GM18868 (cell line): Measurements from ENCODE around the gene CORO2A.
A peak's percentile ranks its signal among the peaks of the same experiment; 100 is the strongest.
"Not testable (repeated sequence)": the region's sequence is repeated elsewhere in the genome, so short reads cannot be mapped to it uniquely, and the experiment has no call there.

Experiments used
- ATAC-seq: cut with Tn5 transposase; IDR thresholded peaks from one replicate; pipeline ENCODE4 v1.9.1; 2021; ENCODE audit warnings: mild to moderate bottlenecking, moderate library complexity; ENCODE audit not compliant: unreplicated experiment

Gene CORO2A

DNA sequence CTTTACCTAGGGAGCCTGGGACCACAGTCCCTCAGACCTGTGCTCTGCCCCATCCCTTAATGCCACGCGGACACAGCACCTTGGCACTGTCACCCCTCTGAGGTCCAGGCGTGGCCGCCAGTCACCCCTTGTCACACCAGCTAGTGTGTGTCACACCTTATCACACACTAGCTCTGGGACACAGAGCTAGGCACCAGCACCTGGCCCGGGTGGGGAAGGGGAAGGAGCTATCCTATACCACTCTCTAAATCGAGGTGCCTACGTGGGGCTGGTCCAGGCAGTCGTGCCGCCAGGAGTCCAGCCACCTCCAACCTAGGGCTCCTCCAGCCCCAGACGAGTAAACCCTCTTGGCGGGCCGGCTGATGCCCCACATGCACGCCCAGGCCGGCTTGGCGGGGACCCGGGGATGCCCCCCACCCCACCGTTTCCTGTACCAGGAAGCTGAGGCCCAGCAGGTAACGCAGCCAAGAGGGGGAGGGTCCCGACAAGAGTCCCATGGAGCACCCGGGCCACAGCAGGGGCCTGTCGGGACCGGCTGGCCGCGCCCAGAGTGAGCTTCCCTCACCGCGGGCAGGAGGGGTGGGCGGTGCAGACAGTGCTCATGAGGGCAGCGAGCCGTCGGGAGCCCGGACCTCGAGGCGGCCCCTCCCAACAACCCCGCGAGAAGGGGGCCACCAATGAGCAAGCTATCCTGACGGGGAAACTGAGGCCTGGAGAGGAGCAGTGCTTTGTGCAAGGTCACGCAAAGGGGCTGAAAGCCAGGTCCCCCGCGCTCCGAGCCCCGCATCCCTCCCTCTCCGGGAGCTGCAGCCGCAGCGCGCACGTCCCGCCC is 550 bp downstream of the CORO2A start:
- ATAC-seq: peak; percentile 7

DNA sequence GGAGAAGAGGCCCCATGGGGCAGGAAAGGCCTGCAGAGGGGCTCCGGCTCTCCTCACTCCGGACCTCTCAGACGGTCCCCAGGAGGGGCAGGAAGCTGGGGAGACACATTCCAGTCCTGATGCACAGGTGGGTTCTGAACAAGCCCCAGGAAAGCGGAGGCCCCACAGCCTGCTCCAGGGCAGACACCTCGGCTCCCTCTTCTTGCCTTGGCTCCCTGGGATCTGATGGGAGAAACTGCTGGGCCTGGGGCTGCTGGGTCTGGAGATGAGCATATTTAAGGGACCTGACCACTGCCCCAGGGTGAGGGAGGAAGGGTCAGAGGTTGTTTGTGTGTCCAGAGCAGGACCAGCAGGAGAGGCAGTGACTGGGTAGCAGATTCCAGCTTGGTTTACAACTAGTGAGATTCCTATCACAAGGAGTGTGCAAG is 1.2 kb downstream of the CORO2A start:
- no peak for ATAC-seq

DNA sequence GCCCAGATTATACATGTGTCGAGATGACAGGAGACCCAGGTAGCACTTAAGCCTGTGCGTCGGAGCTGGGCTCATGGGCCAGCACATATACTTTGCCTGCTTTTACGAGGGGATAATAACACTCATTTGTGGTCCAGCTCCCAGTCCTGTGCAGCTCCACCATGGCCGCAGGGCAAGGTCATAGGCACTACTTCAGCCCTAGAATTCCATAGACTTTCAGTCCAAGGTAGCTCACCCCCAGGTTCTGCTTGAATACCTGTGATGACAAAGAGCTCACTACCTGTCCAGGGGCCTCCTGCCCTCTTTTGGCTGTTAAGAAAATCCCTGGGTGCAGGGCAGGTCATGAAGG is 1.7 kb downstream of the CORO2A start:
- ATAC-seq: no peak

DNA sequence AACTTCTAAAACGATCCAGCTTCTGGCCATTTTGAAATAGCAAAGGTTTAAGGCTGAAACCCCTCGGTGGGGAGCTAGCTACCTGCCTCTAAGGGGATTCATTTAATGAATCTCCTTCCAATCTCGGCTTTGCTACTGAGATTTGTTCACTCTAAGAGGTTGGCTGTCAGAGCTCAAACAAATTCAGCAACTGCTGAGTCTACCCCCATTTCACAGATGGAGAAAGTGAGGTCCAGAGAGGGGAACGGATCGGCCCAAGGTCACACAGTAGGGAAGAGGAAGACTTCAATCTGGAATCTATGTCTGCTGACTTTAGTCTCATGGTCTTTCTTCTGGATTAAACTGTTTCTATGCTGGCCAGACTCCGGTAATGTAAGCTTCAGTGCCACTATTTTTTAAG is 3.0 kb downstream of the CORO2A start:
- no peak for ATAC-seq

DNA sequence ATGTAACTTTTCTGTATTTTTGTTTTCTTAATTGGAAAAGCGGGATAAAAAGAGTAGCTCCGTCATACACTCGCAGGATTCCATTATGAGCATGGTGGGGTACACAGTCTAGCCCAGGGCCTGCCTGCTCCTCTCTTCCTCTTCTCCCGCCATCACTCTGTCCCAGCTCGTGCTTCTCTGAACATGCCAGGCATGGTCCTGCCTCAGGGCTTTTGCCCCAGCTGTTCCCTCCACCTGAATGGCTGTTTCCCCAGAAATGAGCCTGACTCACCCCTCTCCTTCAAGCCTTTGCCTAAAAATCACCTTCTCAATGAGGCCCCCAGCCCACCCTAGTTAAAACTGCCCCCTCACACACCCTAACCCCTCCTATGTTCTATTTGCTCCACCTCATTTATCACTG is 4.5 kb downstream of the CORO2A start:
- ATAC-seq: no peak

DNA sequence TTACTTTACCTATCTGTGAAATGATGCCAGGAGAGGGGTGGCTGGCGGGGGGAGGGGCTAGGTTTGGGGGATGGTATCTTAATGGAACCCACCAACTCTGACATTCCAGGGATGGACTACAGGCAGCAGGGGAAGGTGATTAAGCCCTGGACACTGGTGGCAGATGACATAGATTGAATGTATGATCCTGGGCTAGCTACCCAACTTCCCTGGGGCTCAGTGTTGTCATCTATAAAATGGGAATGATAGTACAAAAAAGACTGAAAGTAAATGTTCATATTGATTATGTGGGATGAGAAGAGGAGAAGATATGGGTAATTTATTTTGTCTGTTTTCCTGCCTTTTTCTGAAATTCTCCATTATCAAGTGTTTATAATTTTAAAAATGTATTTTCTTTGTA is 6.2 kb downstream of the CORO2A start:
- no peak for ATAC-seq

DNA sequence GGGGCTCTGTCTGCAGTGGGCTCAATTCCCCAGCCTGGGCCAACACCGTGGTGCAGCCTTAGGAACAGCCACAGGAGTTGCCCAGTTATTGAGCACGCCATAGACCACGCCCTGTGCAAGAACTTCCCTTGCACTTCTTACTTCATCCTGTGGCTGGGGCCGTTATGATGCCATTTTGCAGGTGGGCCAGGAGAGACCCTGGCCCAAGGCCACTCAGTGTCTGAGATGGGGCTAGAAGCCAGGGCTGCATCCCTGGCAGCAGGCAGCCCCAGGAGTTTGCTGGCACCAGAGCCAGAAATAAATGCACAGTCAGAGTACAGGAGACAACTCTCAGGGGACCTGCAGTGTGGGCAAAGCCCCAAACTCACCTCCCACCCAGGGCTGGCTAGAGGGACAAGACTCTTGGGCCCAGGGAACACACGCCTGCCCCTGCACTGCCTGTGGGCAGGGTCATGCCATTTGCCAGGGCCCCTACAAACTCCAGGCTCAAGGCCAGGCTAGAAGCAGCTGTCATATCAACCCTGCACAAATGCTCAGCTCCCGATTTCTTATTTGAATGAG is 6.7 kb downstream of the CORO2A start:
- no peak for ATAC-seq

DNA sequence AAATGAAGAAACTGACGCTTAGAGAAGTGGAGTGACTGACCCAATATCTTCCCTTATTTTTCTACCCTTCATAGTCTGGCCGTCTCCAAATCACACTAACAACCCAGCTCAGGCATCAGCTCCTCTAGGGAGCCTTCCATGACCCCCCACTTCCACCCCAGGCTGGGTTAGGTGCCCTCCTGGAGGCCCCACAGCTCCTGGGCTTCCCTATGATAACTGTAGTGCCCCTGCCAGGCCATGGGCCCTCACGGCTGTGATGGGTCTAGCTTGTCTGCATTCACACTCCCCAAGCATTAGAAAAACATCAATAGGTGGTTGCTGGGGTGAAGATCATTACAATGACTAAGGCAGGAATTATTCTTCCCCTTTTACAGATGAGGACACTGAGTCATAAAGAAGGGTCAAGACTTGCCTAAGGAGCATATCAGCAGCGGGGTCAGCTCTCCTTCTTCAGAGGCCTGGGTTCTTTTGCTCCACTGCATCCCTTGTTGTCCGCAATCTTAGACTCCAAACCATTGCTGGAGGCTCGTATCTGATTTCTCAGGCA is 7.3 kb downstream of the CORO2A start:
- ATAC-seq: no peak

DNA sequence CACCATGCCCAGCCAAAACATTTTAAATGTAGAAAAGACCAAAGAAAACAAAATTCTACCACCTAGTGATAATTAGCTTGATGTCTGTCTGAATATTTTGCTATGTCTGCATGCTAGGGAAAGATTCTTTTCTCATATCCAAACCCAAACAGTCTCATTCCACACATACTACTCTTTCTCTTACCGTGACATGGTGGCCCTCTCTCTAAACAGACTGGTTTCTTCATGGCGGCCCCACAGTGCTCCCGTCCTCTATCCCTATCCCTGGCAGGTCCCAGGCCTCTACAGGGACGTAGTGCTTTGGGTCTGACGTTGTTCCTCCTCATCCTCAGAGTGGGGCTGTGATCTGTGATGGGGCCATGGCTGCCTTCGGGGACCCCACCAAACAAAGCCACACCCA is 8.1 kb downstream of the CORO2A start:
- no peak for ATAC-seq

DNA sequence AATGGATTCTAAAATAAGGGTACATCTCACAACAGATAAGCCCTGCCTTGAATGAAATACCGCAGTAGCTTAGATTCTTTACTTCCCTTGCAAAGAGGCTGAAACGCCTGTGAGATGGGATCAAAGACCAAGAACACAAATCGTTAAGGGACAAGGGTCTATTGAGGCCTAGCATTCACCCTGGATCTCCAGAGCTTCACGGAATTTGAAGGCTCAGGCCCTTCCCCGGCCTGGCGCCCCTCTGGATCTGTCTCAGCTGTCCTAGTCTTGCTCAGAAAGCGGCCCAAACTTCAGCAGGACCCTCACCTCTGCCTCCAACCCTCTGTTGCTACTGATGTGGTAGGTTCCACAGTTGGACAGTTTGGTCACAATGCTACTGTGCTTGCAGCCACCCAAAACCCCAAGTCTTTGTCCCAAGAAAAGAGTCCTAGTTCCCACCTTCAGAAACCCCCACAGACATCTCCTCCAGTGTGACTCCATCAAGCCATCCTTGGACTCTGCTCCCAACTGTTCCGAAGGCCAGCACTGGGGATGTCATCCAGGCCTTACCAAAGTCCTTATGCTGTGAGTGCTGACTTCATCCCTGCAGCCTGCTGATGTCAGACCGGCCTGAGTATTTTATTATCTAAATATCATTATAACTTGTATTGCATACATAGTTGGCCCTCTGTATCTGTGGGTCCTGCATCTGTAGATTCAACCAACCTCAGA is 9.4 kb downstream of the CORO2A start:
- no peak for ATAC-seq

DNA sequence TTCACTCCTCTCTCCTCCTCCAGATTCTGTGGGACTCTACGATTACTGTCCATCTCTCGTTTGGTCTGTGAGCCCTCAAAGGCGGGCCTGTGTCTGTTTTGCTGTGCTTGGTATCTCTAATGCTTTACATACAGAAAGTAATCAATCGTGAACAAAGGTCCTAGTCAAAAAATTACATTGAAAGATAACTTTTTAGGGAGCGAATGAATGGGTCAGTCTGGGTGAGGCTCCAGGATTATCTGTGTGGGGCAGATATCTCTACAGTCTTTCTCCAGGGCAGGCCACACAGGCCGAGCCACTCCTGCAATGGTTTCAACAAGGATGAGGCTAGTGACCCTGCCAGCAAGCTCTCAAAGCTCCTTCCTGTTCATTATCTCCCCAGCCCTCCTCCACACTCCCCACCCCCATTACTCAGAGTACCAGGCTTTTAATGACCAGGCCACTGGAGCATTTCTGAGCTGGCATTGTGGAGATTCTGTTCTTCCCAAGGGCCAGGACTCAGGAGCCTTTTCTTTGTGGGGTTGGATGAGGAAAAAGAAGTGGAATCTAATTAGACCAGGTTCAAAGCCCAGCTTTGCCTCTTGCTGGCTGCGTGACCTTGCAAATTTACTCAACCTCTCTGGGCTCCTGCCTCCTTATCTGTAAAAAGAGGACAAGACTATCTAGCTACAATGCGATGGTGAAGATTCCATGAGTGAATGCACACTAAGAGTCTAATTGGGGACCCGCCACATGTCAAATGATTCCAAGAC is 10.2 kb downstream of the CORO2A start:
- ATAC-seq: no peak

DNA sequence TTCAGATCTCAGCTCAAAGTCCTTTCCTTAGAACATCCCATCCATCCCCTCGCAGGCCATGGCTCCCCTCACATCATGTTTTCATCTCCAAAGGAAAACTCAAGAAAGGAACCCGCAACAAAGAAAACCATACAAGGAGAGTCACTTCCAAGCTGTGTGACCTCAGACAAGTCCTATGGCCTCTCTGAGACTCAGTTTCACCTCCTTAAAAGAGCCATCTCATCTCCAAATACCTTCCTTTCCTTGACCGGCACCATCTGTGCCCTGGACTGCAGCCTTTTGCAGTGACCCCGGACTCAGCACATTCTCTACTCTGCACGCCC is 10.7 kb downstream of the CORO2A start:
- no peak for ATAC-seq

DNA sequence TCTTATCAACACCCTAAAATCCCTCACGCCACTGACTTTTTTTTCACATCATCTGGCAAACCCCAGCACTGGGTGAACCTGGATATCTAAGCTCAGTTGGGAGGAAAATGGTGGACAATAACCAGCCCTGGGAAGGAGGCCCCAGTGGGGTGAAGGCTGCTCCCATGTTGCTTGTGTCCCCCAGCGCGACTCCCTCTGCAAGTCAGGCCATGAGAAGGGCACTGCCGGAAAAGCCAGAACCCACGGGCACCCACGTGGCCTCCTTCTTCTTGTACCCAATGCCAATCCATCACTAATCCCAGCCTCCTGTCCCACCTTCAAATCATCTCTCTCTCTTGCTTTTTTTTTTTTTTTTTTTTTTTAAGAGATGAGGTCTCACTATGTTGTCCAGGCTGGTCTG is 11.4 kb downstream of the CORO2A start:
- ATAC-seq: no peak

DNA sequence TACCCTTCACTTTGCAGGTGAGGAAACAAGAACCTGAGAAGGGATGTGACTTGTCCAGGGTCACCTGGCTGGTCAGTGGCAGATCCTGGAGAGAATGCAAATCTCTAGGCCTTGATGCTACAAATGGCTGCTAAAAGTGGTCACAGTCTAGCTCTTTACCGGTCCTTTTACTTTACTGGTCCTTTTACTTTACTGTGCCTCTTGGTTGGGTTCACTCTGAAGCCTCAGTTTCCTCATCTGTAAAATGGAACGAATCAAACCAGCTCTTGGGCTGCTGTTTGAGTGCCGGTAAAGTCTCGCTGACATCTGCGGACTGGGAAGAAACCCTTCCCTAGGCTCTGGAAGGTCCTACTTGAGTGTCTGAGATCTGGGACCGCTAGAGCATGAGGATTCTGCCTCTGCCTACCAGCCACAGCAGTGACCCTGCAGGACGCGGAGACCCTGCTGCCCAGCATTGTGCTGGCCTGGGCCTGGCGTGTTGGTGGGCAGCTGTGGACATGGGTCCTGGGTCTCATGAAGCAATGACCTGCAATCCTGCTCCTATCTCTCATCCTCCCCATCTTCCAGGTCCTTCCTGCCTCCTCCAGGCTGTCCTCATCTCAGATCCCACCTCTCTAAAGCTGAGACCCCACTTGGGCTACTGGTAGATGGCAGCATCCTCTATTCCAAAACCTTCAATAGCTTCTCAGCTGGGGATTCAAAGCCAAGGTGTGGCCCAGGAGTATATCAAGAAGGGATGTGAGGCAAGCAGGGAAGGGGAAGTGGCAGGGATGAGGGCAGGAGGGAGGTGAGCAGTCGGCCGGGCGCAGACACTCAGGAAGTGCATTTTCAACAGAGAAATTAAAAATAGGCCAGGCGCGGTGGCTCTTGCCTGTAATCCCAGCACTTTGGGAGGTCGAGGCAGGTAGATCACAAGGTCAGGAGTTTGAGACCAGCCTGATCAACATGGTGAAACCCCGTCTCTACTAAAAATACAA is 13.3 kb downstream of the CORO2A start:
- ATAC-seq: no peak

DNA sequence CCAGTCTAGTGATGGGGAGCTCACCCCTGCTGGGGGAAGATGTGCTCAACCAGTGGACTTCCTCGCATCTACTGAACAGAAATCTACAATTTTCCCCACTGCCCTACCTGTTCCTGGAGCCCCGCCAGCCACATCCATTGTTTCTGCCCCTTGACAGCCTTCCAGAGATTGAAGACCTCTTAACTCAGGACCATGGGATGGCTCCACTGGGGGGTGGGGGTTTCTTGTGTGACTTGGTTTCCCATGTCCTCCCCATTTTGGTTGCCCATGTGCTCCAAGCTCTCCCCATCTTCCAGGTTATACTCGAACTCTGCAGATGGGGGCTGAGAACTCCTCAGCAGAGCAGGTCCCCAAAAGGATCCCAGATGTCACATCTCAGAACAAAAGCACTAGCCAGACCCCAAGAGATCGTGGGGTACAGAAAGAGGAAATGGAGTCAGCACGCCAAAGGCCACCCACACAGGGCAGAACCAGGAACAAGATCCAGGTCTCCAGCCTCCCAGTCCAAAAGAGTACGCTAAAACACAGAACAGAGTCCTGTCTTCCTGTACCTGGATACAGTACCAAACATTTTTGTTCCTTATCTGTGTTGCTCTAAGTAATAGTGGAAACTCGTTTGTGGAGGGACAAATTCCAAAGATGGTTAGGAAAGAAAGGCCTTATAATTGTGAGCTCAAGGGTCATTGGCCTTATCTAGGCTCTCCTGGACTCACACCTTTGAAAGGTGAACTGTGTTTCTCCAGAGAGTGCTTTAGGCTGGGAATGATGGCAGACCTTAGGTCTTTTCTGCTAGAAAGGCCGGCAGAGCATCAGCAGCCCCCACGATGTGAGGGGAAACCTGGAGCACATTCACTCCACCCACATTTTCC is 15.8 kb downstream of the CORO2A start:
- no peak for ATAC-seq

DNA sequence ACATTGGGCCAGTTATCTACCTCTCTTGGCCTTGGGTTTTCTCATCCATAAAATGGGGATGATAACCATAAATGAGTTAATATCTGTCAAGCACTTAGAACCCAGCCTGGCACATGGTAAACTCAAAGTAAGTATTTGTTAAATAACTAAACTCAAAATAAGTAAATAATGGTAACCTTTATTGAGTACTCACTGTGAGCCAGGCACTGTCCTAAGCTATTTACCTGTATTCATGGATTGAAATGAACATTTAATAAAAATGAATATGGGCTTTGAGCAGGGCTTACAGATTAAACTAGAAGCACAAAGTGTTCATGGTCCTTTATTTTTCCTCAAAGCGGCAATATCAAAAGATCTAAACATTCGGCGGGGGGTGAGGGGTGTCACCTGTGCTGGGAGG is 16.7 kb downstream of the CORO2A start:
- no peak for ATAC-seq

DNA sequence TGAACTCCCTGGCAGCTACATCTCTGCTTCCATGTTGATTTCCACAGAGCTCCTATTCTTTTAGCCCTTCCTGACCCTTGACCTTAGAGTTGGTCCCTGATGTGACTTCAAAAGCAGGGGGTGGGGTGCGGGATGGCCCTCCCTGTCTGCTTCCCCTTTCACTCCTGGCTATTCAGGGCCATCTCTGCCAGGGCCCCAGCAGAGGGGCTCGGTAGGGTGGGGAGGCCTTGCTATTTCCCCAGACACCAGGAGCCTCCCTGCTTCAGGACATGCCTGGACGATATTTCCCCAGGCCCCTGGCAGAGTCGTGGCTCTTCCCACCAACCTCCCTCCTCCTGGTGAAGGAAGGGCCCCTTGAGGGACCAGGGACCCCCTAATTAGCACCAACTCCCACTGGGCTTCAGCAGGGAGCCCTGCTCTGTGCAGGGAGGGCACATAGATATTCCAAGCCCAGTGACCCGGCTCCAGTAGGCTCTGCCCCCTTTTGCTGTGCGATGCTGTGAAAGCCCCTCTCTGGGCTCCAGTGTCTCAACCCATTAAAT is 17.3 kb downstream of the CORO2A start:
- ATAC-seq: no peak

DNA sequence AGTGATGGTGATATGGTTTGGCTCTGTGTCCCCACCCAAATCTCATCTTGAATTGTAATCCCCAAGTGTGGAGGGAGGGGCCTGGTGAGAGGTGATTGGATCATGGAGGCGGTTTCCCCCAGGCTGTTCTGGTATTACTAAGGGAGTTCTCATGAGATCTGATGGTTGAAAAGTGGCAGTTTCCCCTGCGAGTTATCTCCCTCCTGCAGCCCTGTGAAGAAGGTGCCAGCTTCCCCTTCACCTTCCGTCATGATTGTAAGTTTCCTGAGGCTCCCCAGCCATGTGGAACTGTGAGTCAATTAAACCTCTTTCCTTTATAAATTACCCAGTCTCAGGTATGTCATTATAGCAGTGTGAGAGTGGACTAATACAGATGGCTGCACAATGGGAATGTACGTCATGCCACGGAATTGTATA is 17.9 kb downstream of the CORO2A start:
- ATAC-seq: not testable (repeated sequence)

DNA sequence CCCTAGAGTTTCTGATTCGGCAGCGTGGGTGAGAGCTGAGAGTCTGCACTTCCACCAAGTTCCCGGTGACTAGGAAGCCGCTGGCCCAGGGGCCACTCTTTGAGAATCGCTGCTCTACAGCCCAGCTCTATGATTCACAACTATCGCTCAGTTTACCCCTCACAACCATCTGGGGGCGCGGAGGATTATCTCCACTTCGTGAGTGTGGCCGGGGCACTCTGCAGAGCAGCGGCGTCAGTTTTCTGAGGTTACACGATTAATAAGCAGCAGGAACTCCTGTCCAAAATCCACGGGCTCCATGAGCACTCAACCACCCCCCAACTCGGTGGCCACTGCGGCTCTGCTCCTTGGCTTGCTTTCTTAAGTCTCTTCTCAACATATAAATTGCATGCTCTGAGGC is 19.3 kb downstream of the CORO2A start:
- no peak for ATAC-seq
